Fibroblast of skin of left biceps (primary cell): Measurements from ENCODE around the gene PLAC1.

Experiments
- DNase-seq, 2 experiments: peaks; one replicate each; pipeline ENCODE4 v3.0.0-alpha.2; 2013; ENCODE audit warnings: low read depth in 2 of 2

Gene PLAC1

GRCh38 chrX:134631426-134632346, 26.6 kb downstream of the PLAC1 start:
- DNase-seq, result peak; percentile 80 to 84

- no peak for DNase-seq
Measured at GRCh38 chrX:134628663-134629062, 29.6 kb downstream of the PLAC1 start.

DNA sequence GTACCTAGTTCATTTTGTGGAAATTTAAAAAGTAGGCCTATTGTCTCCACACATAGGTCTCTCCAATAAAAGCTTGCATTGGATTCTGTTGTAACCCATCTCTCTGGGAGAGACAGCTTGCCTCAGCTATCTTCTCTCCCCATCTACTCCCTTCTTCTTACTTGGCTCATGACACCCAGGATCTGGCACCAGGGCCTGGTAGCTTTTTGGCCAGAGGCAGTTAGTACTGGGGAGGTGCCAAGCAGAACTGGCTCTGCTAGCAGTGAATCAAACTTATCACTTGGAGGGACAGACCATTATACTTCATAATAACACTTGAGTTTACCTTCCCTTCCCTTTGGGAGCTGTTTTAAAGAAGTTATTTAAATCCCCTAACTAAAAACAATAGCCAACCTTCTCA, 31.8 kb downstream of the PLAC1 start:
- DNase-seq, result no peak

- DNase-seq, result no peak
Measured at GRCh38 chrX:134625315-134625718, 33.0 kb downstream of the PLAC1 start.

DNA sequence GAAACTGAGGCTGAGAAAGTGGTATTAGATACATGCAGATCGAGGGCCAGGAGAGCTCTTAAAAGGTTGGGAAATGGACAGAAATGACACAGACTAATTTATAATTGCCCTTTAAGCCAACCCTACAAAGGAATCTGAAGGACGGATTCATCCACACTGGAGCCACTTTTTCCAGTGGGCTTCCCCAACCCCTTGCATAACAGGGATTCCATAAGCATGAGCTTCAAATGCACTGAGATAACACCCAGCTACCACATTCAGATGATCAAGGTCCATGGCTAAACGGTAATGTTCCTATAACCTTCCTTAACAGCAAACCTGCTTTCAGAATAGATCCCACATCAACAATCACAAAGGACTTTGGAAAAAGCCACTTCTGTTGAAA, 34.2 kb downstream of the PLAC1 start:
- no peak for DNase-seq

GRCh38 chrX:134623293-134624045, 34.8 kb downstream of the PLAC1 start:
- no peak for DNase-seq

DNA sequence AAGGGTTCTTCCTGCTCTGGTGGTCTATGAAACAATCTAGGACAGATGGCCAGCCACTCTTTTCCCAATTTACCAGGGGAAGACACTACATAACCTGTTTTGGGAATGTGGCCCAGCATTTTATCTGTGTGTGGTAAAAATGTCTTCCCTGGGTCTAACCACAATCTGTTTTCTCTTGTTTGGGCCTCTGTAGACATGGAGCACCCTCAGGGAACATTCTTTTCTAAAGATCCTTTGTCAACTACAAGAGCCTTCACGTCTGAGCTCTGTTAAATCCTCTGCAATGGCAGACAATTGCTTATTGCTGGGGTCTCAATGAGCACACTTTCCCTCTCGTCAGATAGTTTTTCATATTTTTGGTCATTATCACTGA, 35.5 kb downstream of the PLAC1 start:
- DNase-seq, result no peak

DNA sequence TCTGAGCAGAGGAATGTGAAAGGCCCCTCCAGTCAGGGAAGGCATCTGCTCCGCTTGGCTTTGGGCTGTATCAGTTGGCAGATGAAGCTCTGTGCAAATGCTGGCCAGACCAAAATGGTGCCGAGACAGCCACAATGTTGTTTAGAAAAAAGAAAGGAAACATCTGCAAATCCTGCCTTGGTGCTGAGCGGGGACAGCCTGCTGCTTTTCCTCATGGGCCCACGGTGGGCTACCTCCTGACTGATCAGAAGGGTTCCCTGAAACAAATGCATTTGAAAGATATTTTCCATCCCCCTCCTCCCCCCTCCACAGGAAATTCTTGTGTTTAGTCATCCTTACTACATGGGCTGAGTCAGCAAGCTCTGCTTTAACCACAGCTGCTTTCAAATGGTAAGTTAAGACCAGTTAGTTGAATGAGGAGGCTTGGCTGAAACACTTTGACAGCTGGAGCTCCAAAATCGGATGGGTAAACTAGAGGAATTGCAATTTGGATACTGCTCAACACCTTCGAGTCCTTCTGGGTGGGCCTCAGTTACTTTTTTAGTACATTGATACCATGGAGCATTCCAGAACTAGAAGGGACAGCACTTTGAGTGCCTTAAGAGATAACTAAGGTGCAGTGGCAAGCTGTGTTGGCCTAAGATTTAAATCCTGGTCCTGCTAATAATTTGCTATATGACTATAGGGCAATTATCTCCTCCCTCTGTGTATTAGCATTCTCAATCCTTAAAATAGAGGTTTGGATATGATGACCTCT, 36.0 kb downstream of the PLAC1 start:
- DNase-seq, result peak; percentile 83 to 84

GRCh38 chrX:134619838-134620237, 38.4 kb downstream of the PLAC1 start:
- no peak for DNase-seq

- DNase-seq, result no peak
Measured at GRCh38 chrX:134613396-134613795, 44.9 kb downstream of the PLAC1 start.

DNA sequence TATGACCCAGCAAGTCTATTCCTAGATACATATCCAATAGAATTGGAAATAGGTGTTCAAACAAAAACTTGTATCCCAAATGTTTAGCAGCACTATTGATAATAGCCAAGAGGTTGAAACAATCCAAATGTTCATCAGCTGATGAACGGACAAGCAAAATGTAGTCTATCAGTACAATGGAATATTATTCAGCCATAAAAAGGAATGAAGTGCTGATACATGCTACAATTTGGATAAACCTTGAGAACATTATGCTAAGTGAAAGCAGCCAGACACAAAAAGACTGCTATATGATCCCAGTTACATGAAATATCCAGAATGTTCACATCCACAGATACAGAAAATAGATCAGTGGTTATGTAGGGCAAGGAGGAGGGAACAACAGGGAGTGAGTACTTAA, 50.1 kb downstream of the PLAC1 start:
- no peak for DNase-seq

DNA sequence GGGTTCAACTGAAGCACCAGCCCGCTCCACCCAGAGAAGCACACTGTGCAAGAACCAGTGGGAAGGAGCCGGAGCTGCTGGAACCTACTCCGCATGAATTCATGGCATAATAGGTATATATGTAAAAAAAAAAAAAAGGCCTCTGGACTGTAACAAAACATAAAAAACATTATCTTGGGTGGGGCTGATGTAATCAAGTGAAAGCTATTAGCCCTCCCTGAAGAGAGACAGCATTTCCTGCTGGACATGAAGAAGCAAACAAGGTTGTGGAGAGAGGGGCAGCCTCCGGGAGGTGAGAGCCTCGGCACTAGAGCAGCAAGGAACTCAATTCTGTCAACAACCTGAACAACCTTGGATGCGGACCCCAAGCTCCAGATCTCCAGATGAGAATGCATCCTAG, 50.7 kb downstream of the PLAC1 start:
- no peak for DNase-seq

DNA sequence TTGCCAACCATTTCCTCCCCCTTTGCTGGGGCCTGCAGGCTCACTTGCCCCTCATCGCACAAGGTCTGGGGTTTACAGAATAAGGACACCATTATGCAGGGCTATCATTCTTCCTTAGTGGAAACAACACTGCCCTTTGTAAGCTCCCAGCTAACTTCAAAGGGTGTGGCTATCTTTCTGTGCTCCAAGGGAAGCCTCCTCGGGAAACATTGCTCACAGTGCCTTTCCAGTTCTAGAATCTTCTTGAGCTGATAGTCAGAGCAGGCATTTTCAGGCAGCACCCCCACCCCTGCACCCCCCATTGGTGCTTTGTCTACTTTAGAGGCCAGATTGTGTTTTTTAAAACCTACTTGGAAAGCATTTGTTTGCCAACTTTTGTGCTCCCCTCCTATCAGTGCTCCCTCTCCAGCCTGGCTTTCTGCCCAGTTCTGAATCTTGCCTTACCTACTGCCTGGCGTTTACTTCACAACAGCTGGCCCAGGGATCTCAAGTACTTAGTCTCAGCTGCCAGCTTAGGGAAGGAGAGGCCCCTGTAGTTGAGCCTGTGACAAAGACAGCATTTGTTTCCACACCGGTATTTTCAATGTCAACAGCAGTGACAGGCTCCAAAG, 53.5 kb downstream of the PLAC1 start:
- DNase-seq, result no peak

DNA sequence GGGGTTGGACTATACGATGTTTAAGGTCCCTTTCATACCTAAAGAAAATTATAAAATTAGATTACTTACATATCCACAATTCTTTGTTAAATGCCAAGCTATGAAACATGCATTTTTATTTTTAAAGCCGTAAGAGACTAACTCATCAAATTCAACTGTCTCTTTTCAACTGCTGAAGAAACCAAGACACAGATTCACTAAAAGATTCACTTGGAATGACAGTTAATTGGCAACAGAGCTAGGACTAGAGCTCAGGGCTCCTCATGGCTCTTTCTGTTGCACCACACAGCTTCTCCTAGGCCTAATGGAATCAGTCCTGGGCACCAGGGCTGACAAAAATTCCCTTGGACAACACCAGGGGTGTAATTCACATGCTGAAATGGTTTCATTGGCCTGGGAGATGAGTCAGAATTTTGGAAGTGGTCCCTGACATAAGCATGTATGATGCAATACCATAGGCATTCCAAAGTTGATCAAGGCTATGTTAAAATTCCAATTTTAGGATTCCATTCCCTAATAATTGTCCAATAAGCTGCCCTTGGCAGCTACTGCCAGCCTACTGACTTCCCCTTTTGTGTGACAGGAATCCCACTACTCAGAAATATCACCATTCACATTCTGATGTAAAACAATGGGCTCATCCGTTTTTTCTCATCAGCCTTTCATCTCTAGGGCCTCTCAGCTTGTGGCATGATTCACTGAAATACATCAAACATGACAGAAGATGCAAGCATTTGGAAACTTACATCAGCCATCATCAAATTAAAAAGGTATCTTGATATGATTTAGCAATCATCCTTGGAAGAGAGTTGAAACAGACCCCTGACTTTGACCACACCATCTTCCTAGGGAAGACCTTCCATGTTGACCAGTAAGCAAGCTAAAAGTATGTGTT, 54.2 kb downstream of the PLAC1 start:
- DNase-seq, result peak; percentile 92 to 93

- DNase-seq, result no peak
Measured at GRCh38 chrX:134602410-134602809, 55.9 kb downstream of the PLAC1 start.

- DNase-seq, result no peak
Measured at GRCh38 chrX:134601240-134601765, 57.0 kb downstream of the PLAC1 start.

- no peak for DNase-seq
Measured at GRCh38 chrX:134600714-134601113, 57.6 kb downstream of the PLAC1 start.

- peak; percentile 88 to 91 for DNase-seq
Measured at GRCh38 chrX:134599184-134599914, 58.9 kb downstream of the PLAC1 start.

DNA sequence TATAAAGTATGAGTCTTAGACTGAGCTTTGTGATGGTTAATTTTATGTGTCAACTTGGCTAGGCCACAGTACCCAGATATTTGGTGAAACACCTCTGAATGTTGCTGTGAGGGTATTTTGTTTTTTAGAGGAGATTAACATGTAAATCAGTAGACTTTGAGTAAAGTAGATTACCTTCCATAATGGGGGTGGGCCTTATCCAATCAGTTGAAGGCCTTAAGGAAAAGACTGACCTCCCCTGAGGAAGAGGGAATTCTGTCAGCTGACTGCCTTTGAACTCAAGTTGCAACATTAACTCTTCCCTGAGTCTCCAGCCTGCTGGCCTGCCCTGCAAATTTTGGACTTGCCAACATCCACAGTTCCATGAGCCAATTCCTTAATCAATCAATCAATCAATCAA, 66.0 kb downstream of the PLAC1 start:
- no peak for DNase-seq

GRCh38 chrX:134591502-134591901, 66.8 kb downstream of the PLAC1 start:
- DNase-seq, result no peak
